Right renal pelvis (tissue), 4 donors: ENCODE data around the gene PLCB4. TPM values are rescaled to one million over a fixed set of nuclear protein-coding genes. Genes with fewer than 3 reads are reported as not detected.

ENCODE experiments used
- DNase-seq, 4 donors: peaks; one replicate each; pipeline ENCODE4 v3.0.0-alpha.2; 2013; ENCODE audit warnings: low read depth in 4 of 4, low spot score in 3 of 4, missing footprints in 1 of 4
- polyA plus RNA-seq, 4 donors: library from polyadenylated mRNA; unstranded; fragments of 120-200 nt; gene quantifications; one replicate each; pipeline ENCODE4 v1.2.1, GENCODE V29; 2013; ENCODE audit not compliant: insufficient read length in 4 of 4

Gene PLCB4
- polyA plus RNA-seq, 4 donors: 12.2 to 15.1 (median 14.0) TPM

DNA sequence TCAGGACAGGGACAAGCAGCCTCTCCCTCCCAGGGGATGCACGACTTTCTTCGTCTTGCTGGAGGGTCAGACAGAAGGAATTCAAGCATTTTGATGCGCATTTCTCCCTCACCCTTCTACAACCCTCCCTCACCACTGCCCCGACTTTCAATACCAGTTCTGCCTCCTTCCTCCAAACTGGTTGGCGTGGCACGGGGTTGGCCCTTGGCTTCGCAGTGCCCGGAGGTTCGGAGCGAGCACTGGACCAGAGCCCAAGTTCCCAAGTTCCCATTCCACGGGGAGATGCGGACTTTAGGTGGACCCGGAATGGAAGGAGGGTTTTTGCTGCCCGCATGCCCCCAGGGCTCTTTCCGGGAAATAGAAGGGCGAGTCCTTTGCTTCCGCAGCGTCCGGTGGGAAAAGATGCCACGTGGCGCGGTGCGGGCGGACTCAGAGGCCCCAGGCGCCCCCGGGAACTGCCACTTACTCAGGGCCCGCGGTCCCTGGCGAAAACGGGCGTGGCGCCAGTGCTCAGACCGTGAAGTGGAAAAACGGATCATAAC, 437.5 kb downstream of the PLCB4 start:
- DNase-seq: no peak

DNA sequence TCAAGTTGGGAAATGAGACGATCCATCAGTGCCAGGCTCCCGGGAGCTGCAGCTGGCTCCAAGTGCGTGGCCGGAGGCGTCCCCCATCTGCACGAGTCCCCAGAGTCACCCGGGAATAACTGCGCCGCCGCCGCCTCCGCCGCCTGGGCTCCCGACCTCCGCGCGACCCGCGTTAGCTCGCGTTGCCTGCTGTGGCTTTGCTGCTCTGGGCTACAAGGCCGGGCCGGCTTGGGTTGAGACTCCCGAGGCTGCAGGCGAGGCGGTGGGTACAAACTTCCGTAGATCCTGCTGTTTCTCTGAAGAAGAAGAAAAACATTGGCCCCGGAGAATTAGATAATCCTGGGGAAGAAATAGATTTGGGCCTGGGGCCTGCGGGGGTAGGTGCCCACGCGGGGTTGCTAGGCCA, 438.1 kb downstream of the PLCB4 start:
- DNase-seq: no peak

DNA sequence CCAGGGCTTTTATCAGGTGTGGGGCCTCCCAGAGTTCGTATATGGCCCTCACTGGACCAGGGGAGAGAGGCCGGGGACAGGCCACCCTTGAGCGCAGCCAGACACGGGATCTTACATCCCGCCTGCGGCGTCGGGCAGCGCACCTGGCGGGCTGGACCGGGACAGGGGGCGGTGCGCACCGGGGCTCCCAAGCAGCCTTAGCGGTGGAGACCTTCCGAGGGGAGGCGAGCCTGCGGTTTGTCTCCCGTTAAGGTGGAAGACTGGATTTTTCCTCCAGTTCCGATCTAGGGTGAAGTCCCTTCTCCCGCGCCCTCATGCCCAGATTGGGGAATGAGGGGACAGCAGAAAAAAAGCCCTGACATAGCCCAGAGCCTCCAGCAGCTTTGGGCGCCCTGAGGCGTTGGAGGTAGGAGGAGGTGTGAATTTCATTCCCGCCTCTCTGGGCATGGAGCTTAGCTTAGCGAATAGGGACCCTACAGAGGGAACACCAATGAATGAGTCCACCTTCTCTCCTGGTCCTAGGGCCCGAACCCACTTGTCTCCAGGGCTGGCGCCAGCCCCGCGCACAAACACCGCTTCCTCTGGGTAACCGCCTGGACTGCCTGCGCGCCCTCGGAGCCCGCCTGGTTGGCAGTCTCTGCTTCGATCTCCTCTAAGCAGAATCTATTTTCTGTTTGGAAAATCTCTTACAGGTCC, 438.8 kb downstream of the PLCB4 start:
- DNase-seq: no peak

DNA sequence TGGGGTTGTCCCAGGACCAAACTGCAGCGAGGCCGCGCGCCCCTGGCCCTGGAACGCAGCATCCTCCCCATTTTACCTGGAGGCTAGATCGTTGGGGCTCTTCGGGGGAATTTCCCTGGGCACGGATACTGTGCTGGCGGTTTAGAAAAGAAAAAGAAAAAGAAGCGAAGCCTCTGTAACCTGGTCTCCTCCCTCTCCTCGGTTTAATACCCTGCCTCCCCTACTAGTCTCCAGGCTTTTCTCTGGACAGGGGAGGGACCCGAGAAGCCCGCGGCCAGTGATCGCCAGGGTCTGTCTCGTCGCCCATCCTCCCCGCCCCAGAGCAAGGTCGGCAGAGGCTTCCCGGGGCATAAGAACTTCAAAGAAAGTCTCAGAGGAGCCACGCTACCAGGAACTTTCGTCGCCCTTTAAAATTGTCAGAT, 439.4 kb downstream of the PLCB4 start:
- DNase-seq: no peak

DNA sequence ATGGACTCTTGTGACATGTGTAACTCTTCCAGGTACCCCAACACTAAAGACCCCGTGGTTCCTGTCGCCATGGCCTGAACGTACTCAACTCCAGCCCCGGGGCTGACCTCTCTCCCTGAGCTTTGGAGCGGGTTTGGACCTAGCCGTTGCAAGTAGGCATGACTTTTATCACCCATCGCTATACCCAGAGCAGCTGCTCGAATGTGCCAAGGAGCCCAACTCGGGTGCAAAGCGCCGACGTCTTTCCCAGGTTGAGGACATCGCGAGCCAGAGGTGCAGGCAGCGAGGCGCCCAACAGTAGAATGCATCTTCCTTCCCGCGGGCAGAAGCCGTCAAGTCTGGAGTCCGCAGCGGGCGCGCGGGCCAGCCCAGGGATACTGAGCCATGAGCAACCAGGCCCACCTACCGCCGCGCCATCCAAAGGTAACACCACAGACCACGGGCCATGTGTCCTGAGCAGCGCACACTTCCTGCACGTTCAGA, 439.9 kb downstream of the PLCB4 start:
- no peak for DNase-seq

DNA sequence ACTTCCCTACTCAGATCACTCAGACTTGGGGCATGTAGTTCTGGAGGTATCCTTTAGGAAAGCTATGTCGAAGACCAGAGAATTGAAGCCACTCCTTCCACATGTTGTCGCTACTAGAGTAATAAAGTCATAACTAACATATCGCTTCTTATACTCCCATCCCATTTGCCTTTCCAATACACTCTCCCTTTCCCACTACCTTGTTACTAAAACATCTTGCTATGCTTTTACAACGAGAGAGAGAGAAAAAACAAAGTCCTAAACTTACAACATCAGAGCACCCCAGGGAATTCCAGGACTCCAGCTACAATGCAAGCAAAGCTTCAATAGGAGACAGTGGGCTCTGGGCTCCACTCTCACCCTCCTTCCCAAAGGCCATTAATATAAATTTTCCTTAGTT, 440.4 kb downstream of the PLCB4 start:
- DNase-seq: no peak

DNA sequence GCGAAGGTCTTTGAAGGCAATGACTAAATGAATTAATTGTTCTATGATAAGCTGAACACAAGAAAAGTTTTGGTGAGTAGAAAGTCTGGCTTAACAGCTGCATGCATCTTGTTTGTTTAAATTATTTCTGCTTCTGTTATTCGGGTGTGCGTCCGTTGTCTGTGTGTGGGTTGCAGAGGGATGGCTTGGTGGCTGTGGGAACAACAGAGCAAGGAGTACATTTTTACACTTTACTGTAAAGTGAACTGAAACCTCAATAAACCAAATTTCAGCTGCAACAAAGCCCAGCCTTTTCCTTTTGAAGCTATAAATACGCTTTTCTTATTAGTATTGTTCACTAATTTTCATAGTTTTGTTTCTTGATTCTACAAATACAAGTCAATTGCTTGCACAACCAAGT, 442.0 kb downstream of the PLCB4 start:
- DNase-seq: no peak

DNA sequence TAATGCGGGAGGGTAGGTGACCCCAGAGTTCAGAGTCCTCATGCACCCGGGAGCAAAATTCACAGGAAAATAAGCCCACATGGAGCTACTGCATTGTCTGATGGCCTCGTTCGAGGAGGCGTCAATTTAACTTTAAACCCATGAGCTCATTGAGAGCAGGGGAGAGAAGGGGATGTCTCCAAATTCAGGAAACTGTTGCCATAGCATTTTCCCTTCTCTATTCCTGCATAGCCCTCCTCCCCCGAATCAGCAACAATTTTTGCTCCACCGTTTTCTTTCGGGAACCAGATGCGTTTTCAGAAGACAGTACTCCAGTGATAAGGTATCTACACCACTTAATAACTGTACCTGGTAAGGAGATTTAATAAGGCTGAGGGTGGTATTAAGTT, 445.2 kb downstream of the PLCB4 start:
- no peak for DNase-seq

DNA sequence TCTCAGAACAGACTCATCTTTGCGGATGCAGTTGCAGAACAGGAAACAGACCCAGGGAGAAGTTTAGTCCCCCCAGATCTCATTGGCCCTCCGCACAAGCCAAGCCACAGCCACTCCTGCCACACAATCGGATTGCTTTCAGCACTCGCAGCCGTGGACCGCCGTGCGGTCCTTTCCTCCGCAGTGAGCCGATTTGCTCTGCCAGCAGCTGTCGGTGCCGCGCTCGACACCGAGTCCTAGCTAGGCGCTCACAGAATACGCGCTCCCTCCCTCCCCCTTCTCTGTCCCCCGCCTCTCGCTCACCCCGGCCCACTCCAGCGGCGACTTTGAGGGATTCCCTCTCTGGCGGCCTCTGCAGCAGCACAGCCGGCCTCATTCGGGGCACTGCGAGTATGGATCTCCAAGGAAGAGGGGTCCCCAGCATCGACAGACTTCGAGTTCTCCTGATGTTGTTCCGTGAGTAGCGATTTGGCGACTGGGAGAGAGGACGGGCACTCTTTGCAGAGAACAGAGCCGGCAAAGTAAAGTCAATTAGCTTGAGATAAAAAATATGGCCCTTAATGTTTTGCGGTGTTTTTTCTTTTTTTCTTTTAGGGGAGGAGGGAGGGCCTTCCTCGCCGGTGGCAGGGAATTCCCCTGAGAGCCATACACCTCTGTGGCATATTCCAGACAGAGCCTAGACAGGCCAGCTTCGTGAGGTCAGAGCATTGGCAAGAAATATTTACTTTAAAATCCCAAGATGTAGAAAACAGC, 445.8 kb downstream of the PLCB4 start, which contains the start of gene LAMP5:
TSS of gene LAMP5 (plus strand) at position 130 of the 753 bp plus-strand sequence. CDS start at position 393, 263 bp downstream.
- DNase-seq: peak in 1 of 4 donors; percentile 61

DNA sequence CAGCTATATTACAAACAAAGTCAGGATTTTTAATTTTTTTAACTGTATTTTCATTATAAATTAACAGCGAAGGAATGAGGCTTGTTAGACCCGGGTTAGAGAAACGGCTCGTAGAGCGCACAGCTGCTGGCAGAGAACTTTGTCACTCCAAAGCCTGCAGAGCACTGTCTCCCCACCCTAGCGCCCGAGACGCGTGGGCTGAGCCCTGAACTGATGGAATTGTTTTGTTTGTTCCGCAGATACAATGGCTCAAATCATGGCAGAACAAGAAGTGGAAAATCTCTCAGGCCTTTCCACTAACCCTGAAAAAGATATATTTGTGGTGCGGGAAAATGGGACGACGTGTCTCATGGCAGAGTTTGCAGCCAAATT, 446.3 kb downstream of the PLCB4 start:
- DNase-seq: no peak

DNA sequence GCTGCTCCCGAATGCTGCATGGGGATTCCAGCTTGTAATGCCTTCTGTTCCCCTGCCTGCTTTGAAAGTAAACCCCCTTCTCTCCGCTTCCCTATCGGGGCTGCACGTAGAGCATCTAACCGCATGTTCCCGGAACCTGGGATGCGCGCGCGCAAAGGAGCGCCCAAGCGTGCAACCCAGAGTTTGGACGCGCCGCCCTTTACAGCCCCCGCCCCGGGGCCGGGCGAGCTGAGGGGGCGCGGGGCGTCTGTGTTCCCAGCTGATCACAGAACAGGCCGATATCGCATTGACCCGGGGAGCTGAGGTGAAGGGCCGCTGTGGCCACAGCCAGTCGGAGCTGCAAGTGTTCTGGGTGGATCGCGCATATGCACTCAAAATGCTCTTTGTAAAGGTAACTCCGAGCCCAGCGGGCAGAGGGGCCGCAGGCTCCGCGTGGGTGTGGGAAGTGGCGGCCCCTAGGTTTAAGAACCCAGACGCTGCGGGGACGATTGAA, 446.9 kb downstream of the PLCB4 start:
- DNase-seq: no peak

DNA sequence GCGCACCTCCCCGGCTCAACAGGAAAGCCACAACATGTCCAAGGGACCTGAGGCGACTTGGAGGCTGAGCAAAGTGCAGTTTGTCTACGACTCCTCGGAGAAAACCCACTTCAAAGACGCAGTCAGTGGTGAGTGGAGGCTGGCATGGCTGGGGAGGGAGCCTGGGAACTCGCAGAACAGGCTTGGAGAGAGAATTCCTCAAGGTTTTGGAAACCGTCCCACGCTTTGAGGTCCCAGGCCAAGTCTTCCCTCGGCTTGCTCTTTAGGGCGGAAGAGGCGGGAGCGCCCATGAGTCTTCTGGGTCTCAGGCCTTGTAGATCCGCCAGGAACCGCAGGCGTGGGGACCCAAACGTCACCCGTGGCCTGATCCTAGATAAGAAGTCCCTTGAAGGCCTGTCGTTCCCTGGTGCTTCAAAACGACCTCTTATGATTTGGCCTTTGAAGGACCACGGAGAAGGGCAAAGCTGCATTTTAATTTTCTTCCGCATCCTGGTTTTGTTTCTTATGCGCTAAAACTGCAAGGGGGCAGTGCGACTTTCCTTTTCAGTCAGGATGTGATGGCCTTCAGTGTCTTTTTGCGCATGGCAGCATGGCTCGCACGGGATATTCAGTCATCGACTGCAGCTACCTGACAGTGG, 447.5 kb downstream of the PLCB4 start:
- no peak for DNase-seq

DNA sequence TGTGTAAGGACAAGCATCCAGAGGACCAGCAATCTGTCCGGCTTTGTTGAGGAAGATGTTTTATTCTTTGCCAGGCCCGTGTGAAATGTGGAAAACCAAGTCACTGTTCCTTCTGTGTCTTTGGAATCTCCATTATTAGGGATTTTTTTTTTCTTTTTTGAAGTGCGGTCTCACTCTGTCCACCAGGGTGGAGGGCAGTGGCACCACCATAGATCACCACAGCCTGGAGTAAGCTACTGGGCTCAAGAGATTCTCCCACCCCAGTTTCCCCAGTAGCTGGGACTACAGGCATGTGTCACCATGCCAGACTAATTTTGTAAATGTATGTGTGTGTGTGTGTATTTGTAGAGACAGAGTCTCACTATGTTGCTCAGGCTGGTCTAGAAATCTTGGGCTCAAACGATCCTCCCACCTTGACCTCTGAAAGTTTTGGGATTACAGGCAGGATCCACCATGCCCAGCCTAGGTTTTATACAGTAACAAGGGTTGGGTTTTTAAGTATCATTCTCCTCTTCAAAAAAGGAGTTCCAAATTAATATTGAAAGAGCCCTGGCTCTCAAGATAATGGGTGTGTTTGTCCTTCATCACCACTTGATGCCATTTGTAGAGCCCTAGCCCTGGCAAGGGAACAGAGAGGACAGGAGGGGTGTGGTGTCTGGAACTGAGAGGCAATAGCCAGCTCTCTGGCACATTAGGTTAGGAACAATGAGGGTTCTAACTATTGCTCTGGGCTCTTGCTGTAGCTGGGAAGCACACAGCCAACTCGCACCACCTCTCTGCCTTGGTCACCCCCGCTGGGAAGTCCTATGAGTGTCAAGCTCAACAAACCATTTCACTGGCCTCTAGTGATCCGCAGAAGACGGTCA, 448.6 kb downstream of the PLCB4 start:
- no peak for DNase-seq

DNA sequence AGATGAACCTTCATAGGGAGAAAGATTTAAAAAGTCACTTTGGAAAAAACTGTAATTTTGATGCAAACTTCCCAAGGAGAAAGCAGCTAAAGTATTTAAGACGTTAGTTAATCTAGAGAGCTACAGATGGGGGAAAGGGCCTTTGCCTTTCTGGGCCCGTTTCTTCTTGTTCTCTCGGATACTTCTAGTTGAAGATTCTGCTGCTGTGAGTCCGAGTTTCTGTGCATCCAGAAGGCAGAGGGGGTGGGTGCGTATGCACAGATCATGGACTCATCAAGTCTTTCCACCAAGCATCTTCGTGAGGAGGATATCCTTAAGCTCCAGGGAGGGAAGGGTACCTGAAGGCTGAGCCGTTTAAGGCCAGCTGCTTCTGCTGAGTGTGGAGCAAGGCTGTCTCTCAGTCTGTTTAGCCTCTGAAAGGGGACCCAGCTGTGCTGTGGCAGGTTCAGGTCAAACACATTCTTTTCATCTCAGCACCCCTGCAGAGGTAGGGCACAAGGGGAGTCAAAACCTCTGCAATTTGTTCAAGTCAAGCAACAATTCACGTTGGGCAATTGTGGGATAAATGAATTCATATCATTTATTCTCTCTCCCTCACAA, 449.8 kb downstream of the PLCB4 start:
- DNase-seq: no peak

DNA sequence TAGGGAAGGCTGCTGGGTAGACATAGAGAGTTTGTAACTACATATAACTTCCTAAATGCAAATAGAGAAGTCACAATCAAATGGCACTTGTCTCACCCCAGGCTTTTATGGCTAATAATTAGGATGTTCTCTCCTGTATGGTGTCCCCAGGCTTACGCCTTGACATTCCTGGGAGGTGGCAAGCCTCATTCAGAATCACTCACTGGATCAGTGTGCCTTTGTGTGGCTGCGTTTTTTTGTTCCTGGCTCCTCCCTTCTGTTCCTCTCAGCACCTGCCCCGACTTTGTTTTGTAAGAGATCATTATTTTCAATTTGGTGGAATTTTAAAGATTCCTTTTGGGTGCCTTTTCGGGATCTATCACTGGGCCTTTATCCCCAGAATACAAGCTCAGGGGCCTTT, 451.2 kb downstream of the PLCB4 start:
- DNase-seq: no peak

DNA sequence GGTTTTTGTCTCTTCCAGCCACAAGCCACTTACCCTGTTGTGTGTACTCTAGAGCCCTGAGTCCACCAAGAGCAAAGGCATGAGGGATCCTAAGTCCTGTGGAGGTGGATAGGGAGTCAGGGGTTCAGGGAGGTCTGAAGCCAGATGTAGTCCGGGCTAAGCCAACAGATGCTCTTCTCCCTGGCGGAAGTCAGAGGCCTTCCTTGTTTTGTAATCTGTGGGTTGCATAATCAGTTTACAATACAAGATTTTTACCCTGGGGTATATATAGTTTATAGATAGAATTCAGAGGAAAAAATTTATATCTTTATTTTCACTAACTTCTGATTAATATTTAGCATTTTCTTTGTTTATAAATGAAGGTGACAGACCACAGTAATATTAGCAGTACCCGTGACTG, 454.7 kb downstream of the PLCB4 start:
- DNase-seq: no peak
